Measurements from ENCODE around the gene SELPLG. TPM values are rescaled to one million over a fixed set of nuclear protein-coding genes. Genes with fewer than 3 reads are reported as not detected.

Gene SELPLG
- total and polyA plus RNA-seq, 2 experiments from 2014 or later, result 0.37 to 1.5 TPM

DNA sequence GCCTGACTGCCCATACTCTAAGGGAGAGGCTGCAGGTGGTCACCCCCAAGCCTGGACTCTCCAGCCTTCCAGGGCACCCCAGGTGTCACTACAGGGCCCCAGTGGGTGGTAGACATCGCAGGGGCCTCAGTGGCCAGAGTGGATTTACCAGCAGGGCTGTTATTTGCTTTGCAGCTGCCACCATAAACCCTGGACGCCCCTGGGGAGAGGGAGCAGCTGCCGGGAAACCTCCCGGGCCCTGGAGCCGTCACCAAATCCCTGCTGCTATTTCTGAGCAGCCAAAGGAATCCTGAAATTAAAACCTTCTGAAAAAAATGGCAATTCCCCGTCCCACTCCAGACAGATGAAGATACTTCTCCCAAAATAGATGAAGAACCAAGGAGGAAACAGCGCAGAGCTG, 49.7 kb downstream of the SELPLG start:
- H3K9me3 ChIP-seq (ENCODE audit: low read depth), result no peaks in the 10 kb centered on the region
- no peak overlapping the region for H2AFZ ChIP-seq
- TF ChIP-seq EZH2phosphoT487 (IDR thresholded peaks at IDR 0.05; ENCODE audit: low read depth, severe bottlenecking, unreplicated experiment), result no peak
- TF ChIP-seq EZH2 (IDR thresholded peaks at IDR 0.05; ENCODE audit: borderline replicate concordance), result no peak
- TF ChIP-seq, protein P1, sequence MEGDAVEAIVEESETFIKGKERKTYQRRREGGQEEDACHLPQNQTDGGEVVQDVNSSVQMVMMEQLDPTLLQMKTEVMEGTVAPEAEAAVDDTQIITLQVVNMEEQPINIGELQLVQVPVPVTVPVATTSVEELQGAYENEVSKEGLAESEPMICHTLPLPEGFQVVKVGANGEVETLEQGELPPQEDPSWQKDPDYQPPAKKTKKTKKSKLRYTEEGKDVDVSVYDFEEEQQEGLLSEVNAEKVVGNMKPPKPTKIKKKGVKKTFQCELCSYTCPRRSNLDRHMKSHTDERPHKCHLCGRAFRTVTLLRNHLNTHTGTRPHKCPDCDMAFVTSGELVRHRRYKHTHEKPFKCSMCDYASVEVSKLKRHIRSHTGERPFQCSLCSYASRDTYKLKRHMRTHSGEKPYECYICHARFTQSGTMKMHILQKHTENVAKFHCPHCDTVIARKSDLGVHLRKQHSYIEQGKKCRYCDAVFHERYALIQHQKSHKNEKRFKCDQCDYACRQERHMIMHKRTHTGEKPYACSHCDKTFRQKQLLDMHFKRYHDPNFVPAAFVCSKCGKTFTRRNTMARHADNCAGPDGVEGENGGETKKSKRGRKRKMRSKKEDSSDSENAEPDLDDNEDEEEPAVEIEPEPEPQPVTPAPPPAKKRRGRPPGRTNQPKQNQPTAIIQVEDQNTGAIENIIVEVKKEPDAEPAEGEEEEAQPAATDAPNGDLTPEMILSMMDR (IDR thresholded peaks at IDR 0.05; ENCODE audit: poor library complexity), result no peak
- no peak for DNase-seq (ENCODE audit: low spot score)
- no peaks in the 10 kb centered on the region for H3K9me2 ChIP-seq (replicated peaks; ENCODE audit: insufficient read depth)
- H3K36me3 ChIP-seq (replicated peaks; ENCODE audit: insufficient read depth, low read depth), result no peaks in the 10 kb centered on the region
- H3K27ac ChIP-seq, result peak overlapping the region; percentile 45
- no peak overlapping the region for H3K4me2 ChIP-seq
- no peaks in the 10 kb centered on the region for H3K79me2 ChIP-seq
- peaks cover 35% of the 10 kb centered on the region for H3K4me1 ChIP-seq (ENCODE audit: insufficient read depth)
- H4K20me1 ChIP-seq (ENCODE audit: insufficient read depth, poor library complexity, severe bottlenecking), result no peaks in the 10 kb centered on the region
- H3K27me3 ChIP-seq, result no peaks in the 10 kb centered on the region
- no peak overlapping the region for H3K4me3 ChIP-seq
- 19% methylated on average over 7 of the region's 7 CpGs for WGBS (ENCODE audit: low lambda C conversion rate, missing lambda C conversion rate)

DNA sequence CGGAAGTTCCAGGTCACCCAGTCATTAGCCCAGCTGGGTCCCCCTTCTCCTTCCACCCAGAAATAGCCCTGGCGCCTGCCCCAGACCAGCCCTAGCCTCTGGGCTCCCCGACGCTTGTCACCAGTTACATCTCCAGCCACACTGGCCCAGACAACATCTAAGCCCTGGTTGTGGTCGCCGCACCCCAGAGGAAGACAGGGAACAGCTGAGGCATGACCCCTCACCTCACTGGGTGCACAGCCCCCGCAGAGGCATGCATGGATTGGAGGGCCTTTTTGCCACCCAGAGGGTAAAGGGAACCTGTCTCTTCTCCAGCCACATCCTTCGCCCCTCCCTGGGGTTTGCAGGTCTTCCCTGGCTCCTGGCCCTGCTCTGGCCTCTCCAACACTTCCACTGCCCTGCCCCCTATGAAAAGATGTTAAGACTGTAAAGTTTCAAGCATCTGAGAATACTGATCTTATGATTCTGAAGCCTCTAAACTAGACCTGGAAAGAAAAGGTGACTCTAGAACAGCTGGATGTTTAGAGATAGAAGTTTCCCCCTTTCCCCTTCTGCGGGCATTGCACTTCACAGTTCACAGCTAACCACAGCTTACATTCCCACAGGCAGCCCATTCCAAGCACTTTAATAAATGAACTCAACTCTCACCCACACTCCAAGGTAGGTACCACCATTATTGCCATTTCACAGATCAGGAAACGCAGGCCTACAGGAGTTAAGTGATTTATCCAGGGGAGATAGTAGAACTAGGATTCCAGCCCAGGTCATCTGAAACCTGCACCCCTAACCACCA, 50.5 kb downstream of the SELPLG start:
- Histone ChIP-seq H3K9me2 (replicated peaks; ENCODE audit: insufficient read depth) (no peaks in the 10 kb centered on the region), H3K79me2 (no peaks in the 10 kb centered on the region), H3K4me1 (ENCODE audit: insufficient read depth) (peaks cover 28% of the 10 kb centered on the region), H3K36me3 (replicated peaks; ENCODE audit: insufficient read depth, low read depth) (no peaks in the 10 kb centered on the region), H2AFZ (no peak overlapping the region), H3K27me3 (no peaks in the 10 kb centered on the region), H3K27ac (peak overlapping the region; percentile 45), H3K4me2 (no peak overlapping the region), H3K9me3 (ENCODE audit: low read depth) (no peaks in the 10 kb centered on the region), H4K20me1 (ENCODE audit: insufficient read depth, poor library complexity, severe bottlenecking) (no peaks in the 10 kb centered on the region), H3K4me3 (no peak overlapping the region)
- 76% methylated on average over 10 of the region's 10 CpGs for WGBS (ENCODE audit: low lambda C conversion rate, missing lambda C conversion rate)
- TF ChIP-seq, protein P1 (IDR thresholded peaks at IDR 0.05; ENCODE audit: poor library complexity), result no peak
- no peak for TF ChIP-seq EZH2 (IDR thresholded peaks at IDR 0.05; ENCODE audit: borderline replicate concordance)
- no peak for TF ChIP-seq EZH2phosphoT487 (IDR thresholded peaks at IDR 0.05; ENCODE audit: low read depth, severe bottlenecking, unreplicated experiment)
- DNase-seq (ENCODE audit: low spot score), result no peak

DNA sequence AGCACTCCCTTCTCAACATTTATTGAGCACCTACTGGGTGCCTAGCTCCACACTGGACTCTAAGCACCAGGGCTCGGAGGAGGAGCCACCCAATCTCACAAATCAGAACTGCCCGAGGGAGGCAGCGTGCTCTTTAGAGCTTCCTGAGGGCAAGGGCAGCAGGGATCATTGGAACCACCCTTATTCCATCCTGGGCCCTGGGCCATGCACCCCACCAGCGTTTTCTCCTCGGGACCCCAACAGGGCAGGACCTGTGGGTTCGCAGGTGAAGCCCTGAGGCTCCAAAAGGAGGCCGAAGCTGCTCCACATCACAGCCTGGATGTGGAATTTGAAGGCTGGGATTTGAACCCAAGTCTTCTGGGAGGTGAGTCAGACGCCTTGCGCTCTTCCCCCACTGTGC, 51.2 kb downstream of the SELPLG start:
- Histone ChIP-seq H3K27me3 (no peaks in the 10 kb centered on the region), H4K20me1 (ENCODE audit: insufficient read depth, poor library complexity, severe bottlenecking) (no peaks in the 10 kb centered on the region), H3K36me3 (replicated peaks; ENCODE audit: insufficient read depth, low read depth) (no peaks in the 10 kb centered on the region), H3K9me3 (ENCODE audit: low read depth) (no peaks in the 10 kb centered on the region), H3K79me2 (no peaks in the 10 kb centered on the region), H3K9me2 (replicated peaks; ENCODE audit: insufficient read depth) (no peaks in the 10 kb centered on the region), H3K4me1 (ENCODE audit: insufficient read depth) (peaks cover 25% of the 10 kb centered on the region), H2AFZ (no peak overlapping the region), H3K4me3 (no peak overlapping the region), H3K4me2 (no peak overlapping the region), H3K27ac (no peak overlapping the region)
- WGBS (ENCODE audit: low lambda C conversion rate, missing lambda C conversion rate), result 86% methylated on average over 9 of the region's 9 CpGs
- TF ChIP-seq EZH2 (IDR thresholded peaks at IDR 0.05; ENCODE audit: borderline replicate concordance), result no peak
- no peak for TF ChIP-seq EZH2phosphoT487 (IDR thresholded peaks at IDR 0.05; ENCODE audit: low read depth, severe bottlenecking, unreplicated experiment)
- TF ChIP-seq, protein P1 (IDR thresholded peaks at IDR 0.05; ENCODE audit: poor library complexity), result no peak
- DNase-seq (ENCODE audit: low spot score), result no peak

Measured in hepatocyte (in vitro differentiated cells).